Urothelium cell line (cell line): Measurements from ENCODE around the gene SLK.

Experiments
- DNase-seq: peaks from one replicate; pipeline ENCODE4 v3.0.0; 2011; ENCODE audit warnings: low spot score, mixed read lengths
- FAIRE-seq: peaks from 2 replicates; lab custom pipeline; 2011; peaks lifted over from hg19 to GRCh38; lab: Jason Lieb, UNC

Gene SLK

DNA sequence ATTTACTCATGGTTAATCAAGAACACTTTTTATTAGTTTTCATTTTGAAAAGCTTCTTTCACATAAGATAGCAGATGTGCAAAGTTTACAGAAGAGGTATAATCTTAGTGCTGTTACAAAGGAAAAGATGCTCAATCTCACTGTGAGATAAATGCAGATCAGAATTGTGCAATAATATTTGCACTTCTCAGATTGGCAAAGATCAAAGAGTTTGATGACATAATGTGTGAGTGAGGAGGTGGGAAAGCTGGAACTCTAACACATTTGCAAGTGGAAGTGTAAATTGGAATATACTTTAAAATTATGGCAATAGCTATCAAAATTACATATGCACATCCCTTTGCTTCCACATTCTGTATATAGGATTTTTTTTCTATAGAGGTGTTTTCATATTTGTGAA lies 27.4 kb upstream of the SLK start:
- DNase-seq (no peak), FAIRE-seq (peak; percentile 37)

- FAIRE-seq (no peak), DNase-seq (no peak)
Measured at GRCh38 chr10:103941801-103942200, 25.1 kb upstream of the SLK start.

GRCh38 chr10:103942866-103943265 lies 24.1 kb upstream of the SLK start:
- DNase-seq, result no peak
- no peak for FAIRE-seq

DNA sequence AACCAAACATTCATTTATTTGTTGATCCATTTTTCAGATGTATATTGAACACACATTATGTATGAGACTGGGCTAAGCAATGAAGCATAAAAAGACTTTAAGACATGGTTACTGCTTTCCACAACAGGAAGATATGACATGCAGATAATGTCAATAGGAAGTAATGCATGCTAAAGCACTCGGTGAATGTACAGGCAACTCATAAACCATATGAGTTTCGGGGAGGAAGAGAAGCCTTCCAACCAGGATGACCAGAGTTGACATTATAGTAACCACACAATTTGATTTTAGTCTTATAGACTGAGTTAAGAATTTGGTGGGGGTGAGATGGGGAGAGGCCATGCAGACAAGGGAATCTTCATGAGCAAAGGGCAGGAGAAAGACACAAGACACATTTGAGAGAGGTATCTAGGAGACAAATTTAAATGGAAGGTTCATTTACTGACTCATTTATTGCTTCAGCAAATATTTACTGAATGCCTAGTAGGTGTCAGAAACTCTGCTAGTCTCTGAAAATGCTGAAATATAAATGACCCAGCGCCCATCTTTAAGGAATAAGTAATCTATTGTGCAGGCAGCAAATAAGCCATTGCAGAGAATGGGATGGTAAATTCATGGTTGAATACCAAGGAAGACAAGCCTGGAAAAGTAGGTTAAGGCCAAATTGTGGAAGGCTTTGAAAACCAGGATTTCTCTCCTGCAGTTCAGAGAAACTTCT lies 19.0 kb upstream of the SLK start:
- FAIRE-seq, result no peak

GRCh38 chr10:103949728-103950127 lies 17.2 kb upstream of the SLK start:
- DNase-seq, result no peak
- FAIRE-seq, result no peak

More for the DNA sequence above, 19.0 kb upstream of the SLK start:
- no peak for DNase-seq

DNA sequence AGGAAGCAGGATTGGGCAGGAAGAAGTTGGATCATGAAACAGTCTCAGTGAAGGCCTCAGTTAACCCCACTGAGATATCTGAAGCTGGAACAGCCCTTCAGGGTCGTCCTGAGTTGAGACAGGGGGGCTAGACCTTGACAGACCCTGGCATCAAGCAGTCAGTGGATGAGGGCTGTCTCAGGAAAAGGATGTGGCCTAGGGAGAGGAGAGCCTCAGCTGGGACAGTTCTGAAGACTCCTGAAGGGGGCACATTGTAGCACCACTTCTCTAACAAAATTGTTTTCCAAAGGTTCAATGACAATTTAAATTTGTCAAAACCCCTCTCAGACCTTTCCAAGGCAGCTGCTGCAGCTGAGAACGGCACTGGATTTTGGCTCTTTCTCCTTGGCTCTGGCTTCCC lies 15.8 kb upstream of the SLK start:
- no peak for FAIRE-seq
- DNase-seq, result no peak

GRCh38 chr10:103951942-103952341 lies 15.0 kb upstream of the SLK start:
- FAIRE-seq (no peak), DNase-seq (no peak)

- DNase-seq, result no peak
- FAIRE-seq, result no peak
Measured at GRCh38 chr10:103954543-103954942, 12.4 kb upstream of the SLK start.

GRCh38 chr10:103958996-103959395 lies 7.9 kb upstream of the SLK start:
- no peak for DNase-seq
- no peak for FAIRE-seq

DNA sequence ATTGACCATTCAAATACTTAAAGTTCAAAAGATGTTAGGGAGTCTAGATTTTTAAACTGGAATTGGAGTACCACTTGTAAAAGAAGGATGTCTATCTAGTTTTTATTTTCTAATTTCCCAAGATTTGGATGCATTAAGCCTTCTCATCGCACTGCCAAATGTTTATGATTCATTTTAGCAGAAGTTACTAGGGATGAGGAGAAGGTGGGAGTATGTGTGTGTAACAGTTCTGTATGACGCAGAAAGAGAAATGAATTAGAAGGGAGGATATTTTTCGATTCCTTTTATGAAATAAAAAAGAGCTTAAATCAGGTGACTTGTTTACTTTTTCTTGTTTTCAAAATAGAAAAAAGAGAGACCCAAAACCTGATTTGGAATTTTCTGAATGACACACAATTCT lies 6.8 kb upstream of the SLK start:
- no peak for FAIRE-seq

GRCh38 chr10:103967448-103968071 lies 620 bp downstream of the SLK start:
- DNase-seq (peak; percentile 66), FAIRE-seq (no peak)

More for the DNA sequence above, 6.8 kb upstream of the SLK start:
- no peak for DNase-seq

DNA sequence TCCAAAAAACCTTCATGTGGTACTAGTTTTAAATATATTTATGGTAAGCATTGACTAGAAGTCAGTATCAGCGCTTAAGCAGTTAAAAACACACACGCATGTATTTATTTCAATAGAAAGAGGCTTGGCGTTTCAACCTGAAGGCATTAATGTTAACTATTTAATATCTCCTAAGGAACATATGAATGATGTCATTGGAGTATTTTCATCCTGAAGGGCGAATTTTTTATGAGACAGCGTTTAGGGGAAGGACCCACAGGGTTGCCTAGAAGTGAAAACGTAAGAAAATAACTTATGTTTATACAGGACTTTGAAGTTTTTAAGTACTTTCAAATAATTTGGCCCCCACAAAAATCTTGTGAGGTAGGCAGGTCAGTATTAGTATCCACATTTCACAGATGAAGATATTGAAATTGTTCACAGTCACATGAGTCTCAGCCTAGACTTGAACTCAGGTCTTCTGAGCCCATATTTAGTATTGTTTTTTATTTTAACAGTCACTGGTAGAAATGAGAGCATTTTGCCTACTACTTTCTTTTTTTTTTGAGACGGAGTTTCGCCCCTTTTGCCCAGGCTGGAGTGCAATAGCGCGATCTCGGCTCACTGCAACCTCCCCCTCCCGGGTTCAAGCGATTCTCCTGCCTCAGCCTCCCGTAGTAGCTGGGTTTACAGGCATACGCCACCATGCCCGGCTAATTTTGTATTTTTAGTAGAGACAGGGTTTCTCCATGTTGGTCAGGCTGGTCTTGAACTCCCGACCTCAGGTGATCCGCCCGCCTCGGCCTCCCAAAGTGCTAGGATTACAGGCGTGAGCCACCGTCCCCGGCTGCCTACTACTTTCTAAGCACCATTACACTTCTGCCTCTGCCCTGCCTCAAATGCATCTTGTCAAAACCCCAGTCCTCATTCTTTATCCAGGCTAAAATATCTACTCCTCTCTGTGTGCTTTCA lies 1.8 kb downstream of the SLK start:
- FAIRE-seq, result no peak
- no peak for DNase-seq

DNA sequence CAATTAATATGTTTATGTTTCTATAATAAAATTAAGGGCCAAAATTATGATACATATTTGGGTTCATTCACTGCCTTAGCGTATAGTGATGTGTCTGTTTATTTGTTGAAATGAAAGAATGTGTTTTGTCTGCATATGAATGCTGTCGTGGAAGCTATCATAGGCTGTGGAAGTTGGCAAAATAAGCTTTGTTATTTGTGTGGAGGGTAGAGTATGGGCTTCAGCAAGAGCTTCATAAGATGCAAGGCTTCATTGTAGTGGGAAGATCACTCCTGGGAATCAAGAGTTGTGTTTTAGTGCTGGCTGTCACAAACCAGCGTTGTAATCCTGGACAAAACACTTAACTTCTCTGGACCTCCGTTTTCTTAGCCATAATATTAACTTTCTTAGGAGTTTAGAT lies 2.5 kb downstream of the SLK start:
- no peak for FAIRE-seq
- no peak for DNase-seq

DNA sequence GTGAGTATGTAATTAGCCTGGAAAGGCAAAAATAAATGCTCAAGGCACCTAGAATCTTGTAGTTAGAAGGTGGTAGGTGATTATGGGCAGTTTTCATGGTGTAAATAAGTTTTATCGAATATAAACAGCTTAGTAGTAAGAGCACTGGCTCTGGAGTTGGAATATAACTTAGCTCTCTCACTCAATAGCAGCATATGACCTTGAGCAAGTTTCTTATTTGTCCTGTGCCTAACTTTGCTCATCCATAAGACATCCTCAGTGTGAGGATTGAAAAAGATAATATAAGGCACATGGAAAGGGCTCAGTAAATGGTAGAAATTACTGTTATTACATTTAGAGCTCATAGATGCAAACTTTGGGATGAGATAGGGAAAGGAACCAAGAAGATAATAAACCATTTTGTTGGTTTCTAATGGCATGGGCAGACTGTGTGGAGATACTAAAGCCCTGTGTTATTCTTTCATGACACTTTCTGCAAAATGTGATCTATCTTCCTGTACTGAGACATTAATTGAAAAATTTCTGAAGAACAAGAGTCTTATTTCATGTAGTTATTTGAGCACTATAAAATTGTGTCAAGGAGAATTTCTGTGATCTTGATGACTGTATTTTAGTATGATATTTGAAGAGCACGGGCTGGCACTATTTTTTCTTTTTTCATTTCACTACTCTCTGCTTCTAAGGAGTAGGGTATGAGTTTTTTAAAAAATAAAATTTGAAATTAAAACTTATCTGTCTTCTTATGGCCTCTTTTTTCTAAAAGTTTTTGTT lies 3.1 kb downstream of the SLK start:
- DNase-seq (no peak), FAIRE-seq (no peak)

GRCh38 chr10:103975169-103975568 lies 8.2 kb downstream of the SLK start:
- DNase-seq, result no peak
- no peak for FAIRE-seq

- FAIRE-seq, result no peak
- DNase-seq, result no peak
Measured at GRCh38 chr10:103977204-103977603, 10.3 kb downstream of the SLK start.

GRCh38 chr10:103979530-103979929 lies 12.6 kb downstream of the SLK start:
- FAIRE-seq (no peak), DNase-seq (no peak)

DNA sequence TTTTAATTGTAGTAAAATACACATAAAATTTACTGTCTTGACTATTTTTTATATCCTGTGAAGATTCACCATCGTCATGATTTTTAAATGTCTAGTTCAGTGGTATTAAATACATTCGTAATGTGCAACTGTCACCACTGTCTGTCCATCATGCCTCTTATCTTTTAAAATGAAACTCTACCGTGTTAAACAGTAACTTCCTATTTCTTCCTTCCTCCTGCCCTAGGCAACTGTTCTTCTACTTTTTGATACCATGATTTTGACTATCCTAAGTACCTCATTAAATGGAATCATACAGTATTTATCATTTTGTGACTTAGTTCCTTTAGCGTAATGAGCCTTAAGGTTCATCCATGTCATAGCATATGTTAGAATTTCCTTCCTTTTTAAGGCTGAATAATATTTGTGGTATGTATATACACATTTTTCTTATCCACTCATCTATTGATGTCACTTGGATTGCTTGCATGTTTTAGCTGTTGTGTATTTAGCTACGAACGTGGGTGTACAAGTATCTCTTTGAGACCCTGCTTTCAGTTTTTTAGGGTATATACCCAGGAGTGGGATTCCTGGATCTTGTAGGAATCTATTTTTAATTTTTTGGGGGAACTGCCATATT lies 13.5 kb downstream of the SLK start:
- DNase-seq, result no peak

GRCh38 chr10:103982639-103983038 lies 15.7 kb downstream of the SLK start:
- DNase-seq, result no peak
- FAIRE-seq, result no peak

More for the DNA sequence above, 13.5 kb downstream of the SLK start:
- FAIRE-seq, result no peak

GRCh38 chr10:103983367-103983911 lies 16.5 kb downstream of the SLK start:
- FAIRE-seq (no peak), DNase-seq (no peak)
